Uterus (tissue), 4 donors: ENCODE measurements around the gene SCT. TPM values are rescaled to one million over a fixed set of nuclear protein-coding genes. Genes with fewer than 3 reads are reported as not detected.

Source experiments
- DNase-seq, 2 donors: peaks; one replicate each; pipeline ENCODE4 v3.0.0-alpha.2; 2019 to 2020
- H3K27ac ChIP-seq, 2 donors: fragments of 200-600 bp; sonication (generic); 1 replicate in 1 of 2; 2 replicates in 1 of 2; pipeline ENCODE4 v1.5.1; 2016 to 2018
- H3K27me3 ChIP-seq, 2 donors: fragments of 200-600 bp; sonication (generic); one replicate each; pipeline ENCODE4 v1.5.1; 2018 to 2019; ENCODE audit warnings: control low read depth in 1 of 2
- H3K36me3 ChIP-seq, 2 donors: fragments of 200-600 bp; sonication (generic); one replicate each; pipeline ENCODE4 v1.5.1; 2019; ENCODE audit warnings: control low read depth in 1 of 2
- H3K4me1 ChIP-seq, 2 donors: fragments of 200-600 bp; sonication (generic); one replicate each; pipeline ENCODE4 v1.5.1; 2018 to 2019; ENCODE audit warnings: control low read depth in 1 of 2
- H3K4me3 ChIP-seq, 2 donors: fragments of 200-600 bp; sonication (generic); 1 replicate in 1 of 2; 2 replicates in 1 of 2; pipeline ENCODE4 v1.5.1; 2018 to 2019; ENCODE audit warnings: mild to moderate bottlenecking in 1 of 2
- H3K9me3 ChIP-seq, 2 donors: fragments of 200-600 bp; sonication (generic); one replicate each; pipeline ENCODE4 v1.5.1; 2019; ENCODE audit warnings: control low read depth in 1 of 2
- POLR2A ChIP-seq, 2 donors: fragments of 450-650 bp; IDR thresholded peaks; one replicate each; pipeline ENCODE4 v1.6.1; 2016; ENCODE audit warnings: antibody characterized with exemption in 2 of 2, mild to moderate bottlenecking in 1 of 2, moderate library complexity in 1 of 2
- intact Hi-C: fragments of 100-400 bp; cut with DNase I; formaldehyde crosslinking; loops from one replicate; pipeline ENCODE4 v1.15.1; 2023; ENCODE audit warnings: low total_unique reads
- total RNA-seq, 4 donors: library from RNA; depleted of rRNA in 3 of 4; stranded (reverse); fragments of >200 nt in 3 of 4; gene quantifications; one replicate each; pipeline versions ENCODE4 v1.1.0 to v1.2.4, GENCODE V29; 2014 to 2023
- TF ChIP-seq, protein P1 (sequence below), 4 experiments: fragments of 200-600 bp in 2 of 4; fragments of 450-650 bp in 2 of 4; sonication (generic) in 2 of 4; IDR thresholded peaks; one replicate each; pipeline ENCODE4 v1.5.1; 2016 to 2019; ENCODE audit warnings: antibody characterized with exemption in 4 of 4, mild to moderate bottlenecking in 2 of 4, moderate library complexity in 1 of 4
- donor health status: DM: yes; HTN: yes; CAD: no.

The SCT gene
- total RNA-seq, 4 donors from 2014 or later, result not detected

DNA sequence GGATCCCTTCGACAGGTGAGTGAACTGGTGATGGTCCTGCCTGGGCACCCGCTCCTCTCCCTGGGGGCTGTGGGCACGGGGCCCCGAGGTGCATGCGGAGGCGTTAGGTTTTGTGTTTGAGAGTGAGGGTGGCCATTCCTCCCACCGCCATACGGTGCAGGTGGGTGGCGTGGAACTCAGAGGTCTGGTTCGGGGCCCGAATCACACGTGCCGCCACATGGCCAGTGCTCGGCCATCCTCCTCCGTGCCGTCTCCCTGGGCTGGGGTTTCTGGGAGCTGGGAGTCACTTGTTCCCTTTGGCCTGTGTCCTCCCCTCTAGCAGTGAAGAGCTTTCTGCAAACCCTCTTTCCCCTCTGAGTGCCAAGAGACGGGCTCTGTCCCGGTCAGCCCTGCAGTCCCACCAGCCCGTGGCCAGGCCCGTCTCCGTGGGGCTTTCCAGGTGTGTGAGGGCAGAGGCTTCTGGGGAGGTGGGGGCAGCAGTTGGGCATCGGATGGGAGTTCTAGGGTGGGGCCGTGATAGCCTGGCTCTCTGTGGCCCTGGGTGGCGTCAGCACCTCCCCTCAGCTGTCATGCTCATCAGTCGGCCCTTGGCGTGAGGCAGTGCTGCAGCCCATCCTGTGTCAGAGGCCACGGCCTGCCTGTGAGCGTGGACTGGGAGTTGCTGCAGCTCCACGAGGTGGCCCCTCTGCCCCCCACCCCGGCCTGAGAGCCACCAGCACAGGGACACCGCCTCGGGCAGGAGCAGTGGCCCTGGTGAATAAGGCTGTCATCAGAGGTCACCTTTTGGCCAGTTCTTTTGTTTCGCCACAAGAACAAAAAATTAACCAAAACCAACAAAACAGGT lies 21.5 kb downstream of the SCT start:
- Histone ChIP-seq H3K27ac (peak overlapping the region; percentile 66 to 85), H3K36me3 (no peaks in the 10 kb centered on the region)

DNA sequence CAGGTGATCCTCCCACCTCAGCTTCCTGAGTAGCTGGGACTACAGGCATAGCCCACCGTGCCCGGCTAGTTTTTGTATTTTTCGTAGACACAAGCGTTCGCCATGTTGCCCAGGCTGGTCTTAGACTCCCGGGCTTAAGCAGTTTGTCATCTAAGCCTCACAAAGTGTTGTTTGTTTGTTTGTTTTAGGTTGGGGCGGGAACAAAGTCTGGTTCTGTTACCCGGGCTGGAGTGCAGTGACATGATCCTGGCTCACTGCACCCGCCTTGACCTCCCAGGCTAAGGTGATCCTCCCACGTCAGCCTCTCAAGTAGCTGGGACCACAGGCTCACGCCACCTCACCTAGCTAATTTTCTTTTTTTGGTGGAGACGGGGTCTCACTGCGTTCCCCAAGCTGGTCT lies 23.8 kb downstream of the SCT start:
- Histone ChIP-seq H3K36me3 (no peaks in the 10 kb centered on the region), H3K27ac (no peak overlapping the region), H3K4me3 (no peak overlapping the region), H3K27me3 (no peaks in the 10 kb centered on the region), H3K4me1 (peaks cover 0 to 4% of the 10 kb centered on the region in 2 donors), H3K9me3 (no peaks in the 10 kb centered on the region)
- no peak for DNase-seq
- TF ChIP-seq, protein P1, sequence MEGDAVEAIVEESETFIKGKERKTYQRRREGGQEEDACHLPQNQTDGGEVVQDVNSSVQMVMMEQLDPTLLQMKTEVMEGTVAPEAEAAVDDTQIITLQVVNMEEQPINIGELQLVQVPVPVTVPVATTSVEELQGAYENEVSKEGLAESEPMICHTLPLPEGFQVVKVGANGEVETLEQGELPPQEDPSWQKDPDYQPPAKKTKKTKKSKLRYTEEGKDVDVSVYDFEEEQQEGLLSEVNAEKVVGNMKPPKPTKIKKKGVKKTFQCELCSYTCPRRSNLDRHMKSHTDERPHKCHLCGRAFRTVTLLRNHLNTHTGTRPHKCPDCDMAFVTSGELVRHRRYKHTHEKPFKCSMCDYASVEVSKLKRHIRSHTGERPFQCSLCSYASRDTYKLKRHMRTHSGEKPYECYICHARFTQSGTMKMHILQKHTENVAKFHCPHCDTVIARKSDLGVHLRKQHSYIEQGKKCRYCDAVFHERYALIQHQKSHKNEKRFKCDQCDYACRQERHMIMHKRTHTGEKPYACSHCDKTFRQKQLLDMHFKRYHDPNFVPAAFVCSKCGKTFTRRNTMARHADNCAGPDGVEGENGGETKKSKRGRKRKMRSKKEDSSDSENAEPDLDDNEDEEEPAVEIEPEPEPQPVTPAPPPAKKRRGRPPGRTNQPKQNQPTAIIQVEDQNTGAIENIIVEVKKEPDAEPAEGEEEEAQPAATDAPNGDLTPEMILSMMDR (IDR thresholded peaks at IDR 0.05), result no peak
- TF ChIP-seq POLR2A (IDR thresholded peaks at IDR 0.05), result no peak
- intact Hi-C loops, result no loop called here

More for the DNA sequence above, 21.5 kb downstream of the SCT start:
- Histone ChIP-seq H3K9me3 (no peaks in the 10 kb centered on the region), H3K27me3 (no peaks in the 10 kb centered on the region), H3K4me3 (no peak overlapping the region), H3K4me1 (peaks cover 0 to 4% of the 10 kb centered on the region in 2 donors)
- DNase-seq, result no peak
- intact Hi-C loops, result no loop called here
- TF ChIP-seq POLR2A (IDR thresholded peaks at IDR 0.05), result no peak
- TF ChIP-seq, protein P1 (IDR thresholded peaks at IDR 0.05), result no peak

DNA sequence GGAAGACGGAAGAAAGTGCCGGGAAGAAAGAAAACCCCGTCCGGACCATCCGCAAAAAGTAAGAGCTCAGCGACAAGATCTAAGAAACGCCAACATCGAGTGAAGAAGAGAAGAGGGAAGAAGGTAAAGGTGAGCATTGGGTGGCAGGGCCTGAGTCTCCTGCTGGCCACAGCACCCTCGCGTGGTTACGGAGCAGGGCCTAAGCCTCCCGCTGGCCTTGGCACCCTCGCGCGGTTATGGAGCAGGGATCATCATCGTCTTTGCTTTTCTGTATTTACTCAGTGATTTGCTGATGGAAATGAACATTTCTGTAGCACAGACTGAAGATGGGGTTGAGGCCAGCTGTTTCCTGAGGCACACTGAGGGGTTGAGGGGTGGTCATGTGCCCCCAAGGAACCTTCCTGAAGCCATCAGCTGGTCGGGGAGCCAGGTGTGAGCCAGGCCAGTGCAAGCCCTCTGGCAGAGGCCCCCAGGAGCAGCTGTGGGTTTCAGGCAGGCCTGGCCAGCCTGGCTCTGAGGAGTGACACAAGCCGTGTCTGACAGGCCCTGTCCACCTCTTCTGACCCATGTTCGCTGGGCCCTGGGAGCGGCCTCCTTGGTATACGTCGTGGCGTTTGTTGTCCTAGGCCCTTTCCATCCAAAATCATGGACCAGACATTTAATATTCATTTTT lies 25.3 kb downstream of the SCT start:
- Histone ChIP-seq H3K4me3 (no peak overlapping the region), H3K9me3 (no peaks in the 10 kb centered on the region), H3K36me3 (no peaks in the 10 kb centered on the region), H3K27ac (no peak overlapping the region), H3K27me3 (no peaks in the 10 kb centered on the region), H3K4me1 (peaks cover 0 to 4% of the 10 kb centered on the region in 2 donors)
- TF ChIP-seq, protein P1 (IDR thresholded peaks at IDR 0.05), result no peak
- no peak for TF ChIP-seq POLR2A (IDR thresholded peaks at IDR 0.05)
- DNase-seq, result no peak
- intact Hi-C loops, result no loop called here

DNA sequence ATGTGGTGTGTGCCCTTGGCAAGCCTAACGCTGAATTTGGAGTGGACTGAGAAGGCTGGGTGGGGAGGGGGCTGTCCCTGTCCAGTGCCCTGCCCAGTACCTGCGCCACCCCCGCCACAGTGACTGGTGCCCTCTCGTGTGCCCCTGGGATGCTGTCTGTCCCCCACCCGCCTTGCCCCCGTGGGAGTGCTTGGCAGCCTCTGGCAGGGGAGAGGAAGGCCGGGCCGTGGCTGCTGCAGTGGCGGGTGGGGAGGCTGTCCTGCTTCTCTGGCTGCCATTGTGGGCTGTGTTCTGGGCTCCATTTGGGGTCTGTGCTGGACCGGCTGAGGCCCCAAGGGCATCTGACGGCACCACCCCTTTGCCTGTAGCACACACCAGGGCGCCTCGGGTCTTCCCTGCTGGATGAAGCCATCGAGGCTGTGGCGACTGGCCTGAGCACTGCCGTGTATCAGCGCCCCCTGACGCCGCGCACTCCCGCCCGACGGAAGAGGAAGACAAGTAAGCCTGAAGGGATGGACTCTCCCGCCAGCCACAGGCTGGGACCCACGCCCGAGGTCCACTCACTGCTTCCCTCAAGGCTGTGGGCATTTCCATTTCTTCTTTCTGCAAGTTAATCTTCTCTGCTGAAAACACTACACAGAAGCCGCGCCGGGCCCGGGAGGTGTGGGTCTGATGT lies 28.8 kb downstream of the SCT start:
- Histone ChIP-seq H3K4me3 (no peak overlapping the region), H3K9me3 (no peaks in the 10 kb centered on the region), H3K36me3 (no peaks in the 10 kb centered on the region), H3K4me1 (no peaks in the 10 kb centered on the region), H3K27me3 (no peaks in the 10 kb centered on the region), H3K27ac (no peak overlapping the region)
- no peak for DNase-seq
- TF ChIP-seq, protein P1 (IDR thresholded peaks at IDR 0.05), result no peak
- no peak for TF ChIP-seq POLR2A (IDR thresholded peaks at IDR 0.05)
- intact Hi-C loops, result no loop called here
